Liver (tissue), 9 donors: ENCODE results near the gene ASPDH. TPM values are rescaled to one million over a fixed set of nuclear protein-coding genes. Genes with fewer than 3 reads are reported as not detected.
A peak's percentile ranks its signal among the peaks of the same experiment; 100 is the strongest.

Source experiments
- DNase-seq: peaks from one replicate; pipeline ENCODE4 v3.0.0-alpha.2; 2017; ENCODE audit warnings: low spot score
- H3K27ac ChIP-seq, 2 donors: one replicate each; pipeline ENCODE4 v1.7.0; 2013; ENCODE audit warnings: inconsistent platforms in 2 of 2, low read length in 2 of 2, control low read depth in 1 of 2, low read depth in 1 of 2, mild to moderate bottlenecking in 1 of 2
- H3K27me3 ChIP-seq, 4 donors: one replicate each; pipeline versions ENCODE4 v1.6.1 to v1.7.0; 2013; ENCODE audit warnings: low read length in 3 of 4, inconsistent platforms in 1 of 4, mild to moderate bottlenecking in 1 of 4, moderate library complexity in 1 of 4; ENCODE audit not compliant: control insufficient read depth in 4 of 4, insufficient read depth in 4 of 4
- H3K36me3 ChIP-seq, 4 donors: one replicate each; pipeline versions ENCODE4 v1.6.1 to v1.7.0; 2013; ENCODE audit warnings: low read length in 3 of 4, mild to moderate bottlenecking in 3 of 4, low read depth in 1 of 4, moderate library complexity in 1 of 4; ENCODE audit not compliant: control insufficient read depth in 4 of 4, insufficient read depth in 3 of 4
- H3K4me1 ChIP-seq, 4 donors: one replicate each; pipeline versions ENCODE4 v1.6.1 to v1.7.0; 2013; ENCODE audit warnings: low read length in 3 of 4, mild to moderate bottlenecking in 3 of 4, moderate library complexity in 1 of 4; ENCODE audit not compliant: control insufficient read depth in 4 of 4, insufficient read depth in 4 of 4
- H3K4me3 ChIP-seq, 3 donors: one replicate each; pipeline versions ENCODE4 v1.6.1 to v1.7.0; 2013; ENCODE audit warnings: low read length in 3 of 3, control low read depth in 1 of 3, low read depth in 1 of 3, mild to moderate bottlenecking in 1 of 3
- H3K9ac ChIP-seq, 2 donors: one replicate each; pipeline ENCODE4 v1.7.0; 2013; ENCODE audit warnings: low read length in 2 of 2, mild to moderate bottlenecking in 2 of 2, moderate library complexity in 2 of 2, control low read depth in 1 of 2, low read depth in 1 of 2
- H3K9me3 ChIP-seq, 4 donors: one replicate each; pipeline versions ENCODE4 v1.6.1 to v1.7.0; 2013; ENCODE audit warnings: low read length in 3 of 4; ENCODE audit not compliant: control insufficient read depth in 4 of 4
- ATF3 ChIP-seq: IDR thresholded peaks from 2 replicates; pipeline ENCODE4 v1.6.1; 2016; ENCODE audit warnings: antibody characterized with exemption
- CTCF ChIP-seq: fragments of 150-350 bp; IDR thresholded peaks from 2 replicates; pipeline ENCODE4 v1.5.1; 2017; ENCODE audit warnings: improper control_type of control experiment, low read depth, low read length; ENCODE audit not compliant: missing input control
- EGR1 ChIP-seq, 2 donors: IDR thresholded peaks; 2 replicates each; pipeline ENCODE4 v1.6.1; 2016 to 2018; ENCODE audit warnings: antibody characterized with exemption in 2 of 2, low read depth in 2 of 2
- FOXA1 ChIP-seq: IDR thresholded peaks from 2 replicates; pipeline ENCODE4 v1.6.1; 2016; ENCODE audit warnings: antibody characterized with exemption
- FOXA2 ChIP-seq: IDR thresholded peaks from 2 replicates; pipeline ENCODE4 v1.6.1; 2016; ENCODE audit warnings: antibody characterized with exemption
- GABPA ChIP-seq, 2 donors: IDR thresholded peaks in 1 of 2; conservative IDR thresholded peaks in 1 of 2; 2 replicates each; pipeline ENCODE4 v1.6.1; 2016; ENCODE audit warnings: antibody characterized with exemption in 2 of 2, mild to moderate bottlenecking in 1 of 2, moderate library complexity in 1 of 2
- HNF4A ChIP-seq, 2 donors: conservative IDR thresholded peaks; 2 replicates each; pipeline ENCODE4 v1.6.1; 2016; ENCODE audit warnings: antibody characterized with exemption in 2 of 2, mild to moderate bottlenecking in 2 of 2
- HNF4G ChIP-seq: IDR thresholded peaks from 2 replicates; pipeline ENCODE4 v1.6.1; 2016; ENCODE audit warnings: antibody characterized with exemption
- JUND ChIP-seq, 2 donors: IDR thresholded peaks; 2 replicates each; pipeline ENCODE4 v1.6.1; 2016; ENCODE audit warnings: antibody characterized with exemption in 2 of 2
- MAX ChIP-seq: IDR thresholded peaks from 2 replicates; pipeline ENCODE4 v1.6.1; 2016; ENCODE audit warnings: antibody characterized with exemption
- NR2F2 ChIP-seq: IDR thresholded peaks from 2 replicates; pipeline ENCODE4 v1.6.1; 2016; ENCODE audit warnings: antibody characterized with exemption
- RAD21 ChIP-seq, 2 donors: IDR thresholded peaks; 2 replicates each; pipeline ENCODE4 v1.6.1; 2016; ENCODE audit warnings: antibody characterized with exemption in 2 of 2, mild to moderate bottlenecking in 2 of 2
- REST ChIP-seq: IDR thresholded peaks from 2 replicates; pipeline ENCODE4 v1.6.1; 2016; ENCODE audit warnings: antibody characterized with exemption, mild to moderate bottlenecking
- RXRA ChIP-seq, 2 donors: IDR thresholded peaks; 2 replicates each; pipeline ENCODE4 v1.6.1; 2017 to 2018; ENCODE audit warnings: antibody characterized with exemption in 2 of 2, mild to moderate bottlenecking in 1 of 2
- SP1 ChIP-seq: IDR thresholded peaks from 2 replicates; pipeline ENCODE4 v1.6.1; 2018; ENCODE audit warnings: antibody characterized with exemption, mild to moderate bottlenecking
- TAF1 ChIP-seq: conservative IDR thresholded peaks from 2 replicates; pipeline ENCODE4 v1.6.1; 2016; ENCODE audit warnings: antibody characterized with exemption, mild to moderate bottlenecking
- YY1 ChIP-seq: IDR thresholded peaks from 2 replicates; pipeline ENCODE4 v1.6.1; 2016; ENCODE audit warnings: antibody characterized with exemption, mild to moderate bottlenecking
- ZBTB33 ChIP-seq: IDR thresholded peaks from 2 replicates; pipeline ENCODE4 v1.6.1; 2016; ENCODE audit warnings: antibody characterized with exemption
- WGBS: extraction: QIAGEN DNeasy Blood & Tissue Kit; methylation state at CpG from one replicate; pipeline ENCODE4 v1.1.7; 2013; 5-methylcytosine and 5-hydroxymethylcytosine counted together
- polyA plus RNA-seq, 2 donors: library from polyadenylated mRNA; stranded (reverse) in 1 of 2; unstranded in 1 of 2; fragments of 200-250 nt in 1 of 2; fragments of >200 nt in 1 of 2; fragmentation: Nextera tagmentation in 1 of 2; extraction: Ambion mirVana in 1 of 2; gene quantifications; one replicate each; pipeline versions ENCODE4 v1.2.1 to v1.2.3, GENCODE V29; 2013 to 2015
- total RNA-seq, 2 donors: library from RNA; depleted of rRNA; stranded (reverse); fragments of >200 nt; gene quantifications; one replicate each; pipeline ENCODE4 v1.2.3, GENCODE V29; 2014
- donor health status: healthy.
- donor health status: healthy.
- donor health status: healthy.
- donor health status: healthy.
- donor health status: healthy.

Gene ASPDH
- total and polyA plus RNA-seq, 4 donors: 7.3 to 82.0 (median 37.1) TPM

- H3K36me3 ChIP-seq: no peaks in the 10 kb centered on the region
- H3K27ac ChIP-seq: no peak overlapping the region
- no peak overlapping the region for H3K4me3 ChIP-seq
- WGBS: 84% methylated on average over 21 of the region's 21 CpGs
- no peaks in the 10 kb centered on the region for H3K9me3 ChIP-seq
- H3K27me3 ChIP-seq: no peaks in the 10 kb centered on the region
- no peak for DNase-seq
- H3K4me1 ChIP-seq: peaks cover 0 to 5% (median 0%) of the 10 kb centered on the region in 4 donors
- H3K9ac ChIP-seq: no peak overlapping the region
- no peak for TF ChIP-seq JUND (IDR thresholded peaks at IDR 0.05)
- no peak for TF ChIP-seq MAX
- TF ChIP-seq HNF4A (conservative IDR thresholded peaks at IDR 0.05): no peak
- no peak for TF ChIP-seq ZBTB33
- no peak for TF ChIP-seq HNF4G
- no peak for TF ChIP-seq FOXA1
- TF ChIP-seq NR2F2: no peak
- TF ChIP-seq RAD21 (IDR thresholded peaks at IDR 0.05): no peak
- TF ChIP-seq REST: no peak
- no peak for TF ChIP-seq TAF1
- TF ChIP-seq CTCF: no peak
- no peak for TF ChIP-seq YY1
- no peak for TF ChIP-seq GABPA (IDR thresholded peaks at IDR 0.05 in 1 of 2, conservative IDR thresholded peaks at IDR 0.05 in 1 of 2)
- no peak for TF ChIP-seq EGR1 (IDR thresholded peaks at IDR 0.05; ENCODE audit: low read depth in 2 of 2)
- TF ChIP-seq RXRA (IDR thresholded peaks at IDR 0.05): no peak
These were observed 29.2 kb upstream of the ASPDH start for GRCh38 chr19:50542943-50543342.

- Histone ChIP-seq H3K27me3 (no peaks in the 10 kb centered on the region), H3K27ac (no peak overlapping the region), H3K4me1 (no peaks in the 10 kb centered on the region), H3K9ac (no peak overlapping the region), H3K9me3 (peaks cover 0 to under 1% (median under 1%) of the 10 kb centered on the region in 4 donors), H3K36me3 (no peaks in the 10 kb centered on the region), H3K4me3 (no peak overlapping the region)
- WGBS: 19% methylated on average over 15 of the region's 15 CpGs
- peak; percentile 78 for DNase-seq
- TF ChIP-seq FOXA2 (no peak), EGR1 (IDR thresholded peaks at IDR 0.05; ENCODE audit: low read depth in 2 of 2) (no peak), SP1 (no peak), ATF3 (no peak), YY1 (no peak), RAD21 (IDR thresholded peaks at IDR 0.05) (peak; percentile 64 to 81), NR2F2 (peak; percentile 49), HNF4A (conservative IDR thresholded peaks at IDR 0.05) (no peak), REST (no peak), ZBTB33 (no peak), MAX (no peak), FOXA1 (no peak), HNF4G (no peak)
These were observed 24.1 kb upstream of the ASPDH start for GRCh38 chr19:50537769-50538230.
